HUES6 (cell line): Measurements from ENCODE around the gene MAGI1.

Experiments
- H3K27ac ChIP-seq: 2 replicates; pipeline ENCODE4 v1.7.0; 2013; ENCODE audit warnings: low read depth, mild to moderate bottlenecking, low read length, inconsistent platforms
- H3K27me3 ChIP-seq: 2 replicates; pipeline ENCODE4 v1.6.1; 2013; ENCODE audit warnings: low read length; ENCODE audit not compliant: control insufficient read depth, insufficient read depth
- H3K36me3 ChIP-seq: 2 replicates; pipeline ENCODE4 v1.6.1; 2013; ENCODE audit warnings: low read length; ENCODE audit not compliant: control insufficient read depth, insufficient read depth
- H3K4me1 ChIP-seq: 2 replicates; pipeline ENCODE4 v1.6.1; 2013; ENCODE audit warnings: low read length; ENCODE audit not compliant: control insufficient read depth, insufficient read depth
- H3K4me3 ChIP-seq: 2 replicates; pipeline ENCODE4 v1.5.1; 2013; ENCODE audit warnings: low read depth, low read length
- H3K9ac ChIP-seq: one replicate; pipeline ENCODE4 v1.6.1; 2013; ENCODE audit warnings: mild to moderate bottlenecking, low read length
- H3K9me3 ChIP-seq: 2 replicates; pipeline ENCODE4 v1.6.1; 2013; ENCODE audit warnings: low read depth, low read length; ENCODE audit not compliant: control insufficient read depth, insufficient read depth

The MAGI1 gene

GRCh38 chr3:65507437-65507836 lies 531.3 kb downstream of the MAGI1 start:
- Histone ChIP-seq H3K27ac (no peak overlapping the region), H3K9me3 (no peaks in the 10 kb centered on the region; the same call in 1 of the 2 replicates), H3K36me3 (no peaks in the 10 kb centered on the region), H3K9ac (no peak overlapping the region), H3K4me3 (no peak overlapping the region), H3K4me1 (peaks cover 12% of the 10 kb centered on the region), H3K27me3 (no peaks in the 10 kb centered on the region)

GRCh38 chr3:65503776-65504175 lies 534.9 kb downstream of the MAGI1 start:
- Histone ChIP-seq H3K9ac (no peak overlapping the region), H3K9me3 (no peaks in the 10 kb centered on the region; the same call in 1 of the 2 replicates), H3K4me1 (peaks cover 9% of the 10 kb centered on the region), H3K27me3 (no peaks in the 10 kb centered on the region), H3K4me3 (no peak overlapping the region), H3K36me3 (no peaks in the 10 kb centered on the region), H3K27ac (no peak overlapping the region)

GRCh38 chr3:65502526-65502925 lies 536.2 kb downstream of the MAGI1 start:
- H3K27ac ChIP-seq = no peak overlapping the region

GRCh38 chr3:65500398-65501306 lies 538.1 kb downstream of the MAGI1 start:
- no peak overlapping the region for H3K9ac ChIP-seq
- H3K36me3 ChIP-seq = no peaks in the 10 kb centered on the region
- H3K4me3 ChIP-seq = no peak overlapping the region
- H3K27ac ChIP-seq = no peak overlapping the region
- H3K9me3 ChIP-seq = no peaks in the 10 kb centered on the region
- no peaks in the 10 kb centered on the region for H3K27me3 ChIP-seq
- peaks cover 4% of the 10 kb centered on the region for H3K4me1 ChIP-seq

More at GRCh38 chr3:65502526-65502925, 536.2 kb downstream of the MAGI1 start:
- Histone ChIP-seq H3K4me3 (no peak overlapping the region), H3K4me1 (peaks cover 4% of the 10 kb centered on the region), H3K9me3 (no peaks in the 10 kb centered on the region; the same call in 1 of the 2 replicates), H3K27me3 (no peaks in the 10 kb centered on the region), H3K9ac (no peak overlapping the region), H3K36me3 (no peaks in the 10 kb centered on the region)

GRCh38 chr3:65497846-65498245 lies 540.9 kb downstream of the MAGI1 start:
- no peaks in the 10 kb centered on the region for H3K9me3 ChIP-seq
- H3K4me1 ChIP-seq = peaks cover 5% of the 10 kb centered on the region
- no peak overlapping the region for H3K4me3 ChIP-seq
- no peaks in the 10 kb centered on the region for H3K36me3 ChIP-seq
- no peaks in the 10 kb centered on the region for H3K27me3 ChIP-seq
- H3K27ac ChIP-seq = no peak overlapping the region
- H3K9ac ChIP-seq = no peak overlapping the region

- Histone ChIP-seq H3K36me3 (no peaks in the 10 kb centered on the region), H3K9me3 (no peaks in the 10 kb centered on the region), H3K9ac (no peak overlapping the region), H3K27me3 (no peaks in the 10 kb centered on the region), H3K4me1 (peaks cover 5% of the 10 kb centered on the region), H3K27ac (no peak overlapping the region), H3K4me3 (no peak overlapping the region)
These were observed 541.5 kb downstream of the MAGI1 start for GRCh38 chr3:65497236-65497635.

GRCh38 chr3:65493938-65494337 lies 544.8 kb downstream of the MAGI1 start:
- Histone ChIP-seq H3K27me3 (no peaks in the 10 kb centered on the region), H3K4me3 (no peak overlapping the region), H3K36me3 (no peaks in the 10 kb centered on the region), H3K9ac (no peak overlapping the region), H3K4me1 (peaks cover 5% of the 10 kb centered on the region), H3K27ac (no peak overlapping the region), H3K9me3 (no peaks in the 10 kb centered on the region)

GRCh38 chr3:65493371-65493882 lies 545.3 kb downstream of the MAGI1 start:
- no peaks in the 10 kb centered on the region for H3K9me3 ChIP-seq
- H3K4me3 ChIP-seq = no peak overlapping the region
- peaks cover 5% of the 10 kb centered on the region for H3K4me1 ChIP-seq
- H3K27me3 ChIP-seq = no peaks in the 10 kb centered on the region
- H3K9ac ChIP-seq = no peak overlapping the region
- H3K27ac ChIP-seq = no peak overlapping the region
- no peaks in the 10 kb centered on the region for H3K36me3 ChIP-seq

- no peak overlapping the region for H3K4me3 ChIP-seq
- no peaks in the 10 kb centered on the region for H3K36me3 ChIP-seq
- no peak overlapping the region for H3K9ac ChIP-seq
- H3K27me3 ChIP-seq = no peaks in the 10 kb centered on the region
- no peaks in the 10 kb centered on the region for H3K9me3 ChIP-seq
- H3K27ac ChIP-seq = no peak overlapping the region
- peaks cover 5% of the 10 kb centered on the region; the same call in 1 of the 2 replicates for H3K4me1 ChIP-seq
These were observed 546.5 kb downstream of the MAGI1 start for GRCh38 chr3:65492249-65492648.

GRCh38 chr3:65490114-65490513 lies 548.6 kb downstream of the MAGI1 start:
- Histone ChIP-seq H3K36me3 (no peaks in the 10 kb centered on the region), H3K27me3 (no peaks in the 10 kb centered on the region), H3K4me1 (peaks cover 21% of the 10 kb centered on the region), H3K9ac (no peak overlapping the region), H3K4me3 (no peak overlapping the region), H3K9me3 (no peaks in the 10 kb centered on the region), H3K27ac (no peak overlapping the region)

GRCh38 chr3:65489253-65489652 lies 549.5 kb downstream of the MAGI1 start:
- H3K27ac ChIP-seq = no peak overlapping the region
- no peaks in the 10 kb centered on the region for H3K36me3 ChIP-seq
- H3K4me1 ChIP-seq = peaks cover 30% of the 10 kb centered on the region
- no peak overlapping the region for H3K9ac ChIP-seq
- no peak overlapping the region for H3K4me3 ChIP-seq
- no peaks in the 10 kb centered on the region for H3K9me3 ChIP-seq
- no peaks in the 10 kb centered on the region for H3K27me3 ChIP-seq
